ENCODE data around the gene PSMB3.
A peak's percentile ranks its signal among the peaks of the same experiment; 100 is the strongest.
"Not testable (repeated sequence)": the region's sequence is repeated elsewhere in the genome, so short reads cannot be mapped to it uniquely, and the experiment has no call there.

PSMB3 gene

DNA sequence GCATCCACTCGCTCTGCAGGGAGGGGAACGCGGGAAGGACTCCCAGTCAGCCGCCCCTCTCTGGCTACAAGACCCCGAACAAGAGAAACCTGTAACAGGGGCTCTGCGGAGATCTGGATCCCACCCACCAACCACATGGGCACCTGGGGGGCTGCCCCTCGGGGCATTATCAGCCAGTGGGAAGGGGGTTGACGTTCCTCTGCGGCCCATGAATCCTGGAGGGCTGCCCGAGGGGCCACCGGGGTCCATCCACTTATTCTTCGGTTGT is 2.6 kb upstream of the PSMB3 start:
- DNase-seq = no peak

DNA sequence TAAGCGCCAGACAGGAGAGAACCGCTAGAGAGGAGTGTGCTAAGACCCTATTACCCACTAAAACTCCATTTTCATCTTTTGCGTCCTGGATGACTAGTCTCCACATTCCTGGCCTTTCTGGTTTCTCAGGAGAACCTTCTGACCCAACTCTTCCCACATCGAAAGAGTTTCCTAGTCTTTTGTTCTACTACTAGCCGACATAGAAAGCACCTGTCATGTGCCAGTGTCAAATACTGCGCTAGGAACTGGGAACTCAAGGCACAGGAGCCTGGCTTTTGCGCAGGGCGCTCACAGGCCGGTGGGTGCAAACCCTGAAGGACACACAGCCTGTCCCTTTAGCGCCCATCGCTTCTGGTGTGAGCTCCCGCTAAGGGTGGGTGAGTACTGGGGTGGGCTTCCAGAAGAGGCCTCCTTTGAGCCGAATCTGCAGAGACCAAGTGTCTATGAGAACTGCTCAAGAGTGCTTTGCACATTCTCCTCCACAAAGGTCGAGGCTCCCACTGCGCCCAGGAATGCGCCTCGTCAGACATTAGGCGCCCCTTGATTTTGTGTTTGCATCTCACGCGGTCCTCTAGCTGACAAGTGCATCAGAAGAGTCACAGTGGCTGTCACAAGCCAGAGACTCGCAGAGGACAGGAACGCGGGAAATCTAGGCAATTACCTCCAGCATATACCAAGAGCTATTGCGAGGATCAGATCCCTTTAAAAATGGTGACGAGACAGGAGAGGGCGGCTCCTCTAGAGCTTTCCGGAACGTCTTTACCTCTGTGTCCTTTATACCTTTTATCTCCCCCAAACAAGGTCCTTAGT is 2.0 kb upstream of the PSMB3 start:
- DNase-seq = no peak

DNA sequence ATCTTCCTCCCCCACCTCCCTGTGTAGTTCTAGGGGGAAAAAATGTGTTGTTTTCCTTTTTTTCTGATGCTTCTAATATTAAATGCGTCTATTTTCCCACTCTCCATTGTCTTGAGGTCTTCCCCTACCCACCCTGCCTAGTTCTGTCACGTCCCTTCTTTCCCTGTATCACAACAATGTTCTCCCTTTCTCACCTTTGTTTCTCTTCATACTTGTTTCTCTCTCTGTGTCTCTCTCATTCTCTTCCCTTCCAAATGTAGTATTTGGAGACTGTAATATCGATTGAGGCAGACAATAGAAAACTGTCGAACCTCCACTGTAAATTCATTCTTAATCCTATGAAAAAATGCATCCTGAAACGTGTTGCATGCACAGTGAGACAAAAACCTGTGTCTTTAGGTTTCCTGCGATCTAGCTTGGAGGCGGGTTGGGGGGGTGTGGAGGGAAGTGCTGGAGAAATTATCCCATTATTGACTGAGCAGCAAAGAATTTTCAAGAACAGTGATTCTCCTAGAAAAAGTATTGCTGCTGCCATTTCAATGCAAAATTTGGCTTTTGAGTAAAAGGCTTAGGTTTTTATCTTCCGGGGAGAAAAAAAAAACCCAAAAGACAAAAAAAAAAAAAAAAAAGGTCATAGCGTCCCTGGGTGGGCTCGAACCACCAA is 1.3 kb upstream of the PSMB3 start:
- DNase-seq = no peak

- DNase-seq = peak; percentile 86
These were observed 683 bp upstream of the PSMB3 start for GRCh38 chr17:38751808-38752307.

GRCh38 chr17:38753071-38753506 is 548 bp downstream of the PSMB3 start:
- DNase-seq = no peak

DNA sequence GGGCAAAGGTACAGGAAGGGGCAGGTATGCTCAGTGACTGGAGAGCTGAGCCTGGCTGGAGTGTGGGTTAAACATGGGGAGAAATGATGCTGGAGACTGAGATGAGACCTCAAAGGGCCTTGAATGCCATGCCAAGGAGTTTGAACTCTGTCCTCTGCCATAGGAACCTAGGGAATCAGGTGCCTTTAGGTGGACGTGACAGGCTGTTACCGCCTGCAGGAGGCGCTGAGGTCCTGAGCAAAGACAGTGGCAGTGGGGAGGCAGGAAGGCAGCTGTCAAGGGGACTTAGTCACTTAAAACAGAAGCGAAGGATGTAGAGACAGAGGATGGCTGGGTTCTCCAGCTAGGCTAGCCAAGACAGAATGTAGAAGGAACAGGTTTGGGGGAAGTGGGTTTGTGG is 9.1 kb downstream of the PSMB3 start:
- peak; percentile 36 for DNase-seq

DNA sequence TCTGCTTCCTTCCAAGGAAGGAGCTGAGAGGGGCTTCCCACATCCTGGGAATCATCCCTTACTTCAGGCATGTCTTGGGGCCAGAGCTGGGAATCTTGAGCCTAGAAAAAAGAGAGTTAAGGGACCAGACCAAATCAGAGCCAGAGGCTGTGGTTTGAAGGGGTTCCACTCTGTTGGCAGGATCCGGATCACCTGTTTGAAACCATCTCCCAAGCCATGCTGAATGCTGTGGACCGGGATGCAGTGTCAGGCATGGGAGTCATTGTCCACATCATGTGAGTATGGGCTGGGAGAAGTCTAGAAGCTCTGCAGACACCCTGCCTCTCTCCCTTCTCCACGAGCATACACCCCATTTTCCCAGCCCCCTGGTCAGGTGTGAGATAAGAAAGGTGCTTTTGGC is 9.7 kb downstream of the PSMB3 start:
- no peak for DNase-seq

GRCh38 chr17:38766341-38766740 is 13.8 kb downstream of the PSMB3 start:
- no peak for DNase-seq

DNA sequence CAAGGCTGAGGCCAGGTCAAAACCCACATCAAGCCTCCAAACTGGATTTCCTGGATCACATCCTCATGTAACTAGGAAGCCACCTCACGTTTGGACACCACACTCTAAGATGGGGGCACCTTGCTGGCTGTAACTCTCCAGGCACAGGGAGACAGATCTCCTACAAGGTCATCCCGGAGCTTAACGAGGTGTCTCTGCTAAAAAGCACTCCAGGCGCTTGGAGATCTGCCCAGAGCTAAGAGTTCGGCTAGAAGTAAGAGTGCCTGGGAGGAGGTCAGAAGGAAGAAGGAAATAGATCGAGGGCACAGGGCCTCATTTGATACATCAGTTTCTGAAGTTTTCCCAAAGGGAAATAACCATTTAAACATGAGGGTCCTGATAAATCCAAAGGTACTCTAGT is 15.9 kb downstream of the PSMB3 start:
- no peak for DNase-seq

DNA sequence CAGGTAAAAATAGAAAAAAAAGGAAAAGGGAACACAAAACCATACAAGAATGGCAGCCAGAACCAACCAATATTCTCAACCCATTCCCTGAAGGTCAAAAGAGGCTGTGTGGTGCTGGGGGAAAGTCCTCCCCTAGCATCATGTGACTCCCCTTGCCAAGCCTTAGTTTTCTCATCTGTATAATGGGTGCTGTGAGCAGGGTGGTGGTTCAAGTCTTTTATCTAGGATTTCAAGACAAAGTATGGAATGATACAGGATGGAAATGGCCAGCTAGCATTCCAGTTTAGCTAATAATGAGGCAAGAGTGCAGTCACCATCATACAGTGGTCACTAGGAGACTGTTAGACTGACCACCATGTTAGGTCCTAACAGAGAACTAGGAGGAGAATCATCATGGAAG is 20.7 kb downstream of the PSMB3 start:
- no peak for DNase-seq

- DNase-seq = no peak
These were observed 25.2 kb downstream of the PSMB3 start for GRCh38 chr17:38777641-38778250.

- no peak for DNase-seq
These were observed 27.6 kb downstream of the PSMB3 start for GRCh38 chr17:38779965-38780752.

- no peak for DNase-seq
These were observed 30.7 kb downstream of the PSMB3 start for GRCh38 chr17:38783227-38783626.

DNA sequence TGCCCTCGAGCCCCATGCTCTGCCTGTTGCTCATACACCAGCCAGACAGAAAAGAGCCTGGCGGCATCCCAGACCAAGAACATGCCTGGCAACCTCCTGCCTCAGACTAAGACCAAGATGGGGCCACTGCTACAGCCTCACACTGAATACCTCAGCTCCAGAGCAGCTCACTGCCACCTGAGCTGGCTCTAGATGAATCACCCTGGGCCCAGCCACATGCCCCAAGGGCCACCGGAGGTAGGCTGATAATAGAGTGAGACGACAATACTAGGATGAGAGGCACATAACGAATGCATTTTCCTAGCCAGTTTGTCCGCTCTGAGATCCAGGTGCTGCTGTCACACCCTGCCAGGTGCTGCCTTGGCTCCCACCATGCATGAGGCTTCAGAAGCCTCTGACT is 33.8 kb downstream of the PSMB3 start:
- DNase-seq = no peak

DNA sequence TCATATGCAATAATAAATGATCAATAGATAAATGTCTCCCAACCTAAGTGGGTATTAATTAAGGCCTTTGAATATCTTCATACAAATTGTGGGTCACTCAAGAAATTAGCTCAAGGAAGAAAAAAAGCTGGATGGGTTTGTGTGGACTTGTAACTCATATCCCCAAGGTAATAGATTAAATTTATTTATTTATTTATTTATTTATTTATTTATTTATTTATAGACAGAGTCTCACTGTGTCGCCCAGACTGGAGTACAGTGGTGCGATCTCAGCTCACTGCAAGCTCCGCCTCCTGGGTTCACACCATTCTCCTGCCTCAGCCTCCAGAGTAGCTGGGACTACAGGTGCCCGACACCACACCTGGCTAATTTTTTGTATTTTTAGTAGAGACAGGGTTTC is 35.5 kb downstream of the PSMB3 start:
- DNase-seq = not testable (repeated sequence)

DNA sequence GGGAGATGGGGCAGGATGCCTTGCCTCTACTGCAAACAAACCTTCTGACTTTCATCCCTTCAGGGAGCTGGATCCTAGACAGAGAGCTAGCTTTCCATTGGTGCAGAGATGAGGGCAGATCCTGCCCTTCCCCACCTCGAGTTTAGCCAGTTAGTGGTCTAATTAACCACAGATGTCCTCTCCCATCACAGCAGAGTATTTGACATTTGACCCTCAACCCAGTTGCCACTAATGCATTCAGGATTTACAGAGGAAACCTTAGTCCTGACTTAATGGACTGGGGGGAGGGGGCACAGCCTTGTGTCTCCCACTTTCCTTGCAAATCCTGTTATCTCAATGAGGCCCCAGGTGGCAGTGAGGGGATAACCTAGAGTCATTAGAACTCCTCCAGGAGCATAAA is 36.6 kb downstream of the PSMB3 start:
- DNase-seq = no peak

- DNase-seq = not testable (repeated sequence)
These were observed 37.7 kb downstream of the PSMB3 start for GRCh38 chr17:38790148-38790707.

GRCh38 chr17:38791162-38791561 is 38.6 kb downstream of the PSMB3 start:
- DNase-seq = no peak

DNA sequence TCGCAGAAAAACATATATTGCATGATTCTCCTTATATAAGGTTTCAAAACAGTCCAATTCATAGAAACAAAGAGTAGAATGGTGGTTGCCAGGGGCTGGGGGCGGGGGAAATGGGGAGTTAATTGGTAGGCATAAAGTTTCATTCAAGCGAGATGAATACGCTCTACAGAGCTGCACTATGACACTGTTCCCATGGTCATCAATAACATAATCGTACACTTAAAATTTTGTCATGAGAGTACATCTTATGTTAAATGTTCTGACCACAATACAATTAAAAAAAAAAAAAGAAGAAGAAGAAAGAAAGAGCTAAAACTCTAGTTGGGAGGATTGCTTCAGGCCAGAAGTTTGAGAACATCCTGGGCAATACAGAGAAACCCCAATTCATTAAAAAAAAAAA is 41.7 kb downstream of the PSMB3 start:
- DNase-seq = no peak

DNA sequence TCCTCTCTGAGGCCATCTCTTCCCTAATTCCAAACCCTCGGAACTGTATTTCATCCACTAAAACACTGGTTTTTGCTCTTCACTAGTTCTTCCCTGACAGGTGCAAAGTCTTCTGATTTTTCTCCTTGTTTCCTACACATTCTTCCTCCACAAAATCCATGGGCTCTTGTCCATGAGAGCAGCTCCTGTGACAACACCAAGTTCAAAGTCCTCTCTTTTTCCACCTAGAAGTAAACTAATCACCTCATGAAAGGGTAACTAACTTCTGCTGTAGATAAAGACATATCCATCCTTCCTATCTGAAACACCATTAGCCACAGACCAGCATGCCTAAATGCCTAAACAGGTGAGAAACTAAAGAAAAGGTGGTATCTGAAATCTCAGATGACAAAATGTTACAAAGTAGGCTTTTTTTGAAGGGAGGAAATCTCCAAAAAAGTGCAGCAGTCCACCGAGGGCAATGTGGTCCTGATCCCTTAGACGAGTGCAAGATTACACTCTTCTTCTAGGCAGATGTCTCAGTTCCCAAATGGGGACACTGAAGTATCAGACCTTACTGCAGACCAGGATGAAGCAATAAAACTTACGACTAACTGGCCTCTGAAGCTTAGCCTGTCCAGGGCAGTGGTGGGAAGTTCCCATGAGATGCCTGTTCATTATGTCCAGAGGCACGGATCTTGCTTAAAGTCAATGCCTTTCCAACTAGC is 44.1 kb downstream of the PSMB3 start:
- no peak for DNase-seq

DNA sequence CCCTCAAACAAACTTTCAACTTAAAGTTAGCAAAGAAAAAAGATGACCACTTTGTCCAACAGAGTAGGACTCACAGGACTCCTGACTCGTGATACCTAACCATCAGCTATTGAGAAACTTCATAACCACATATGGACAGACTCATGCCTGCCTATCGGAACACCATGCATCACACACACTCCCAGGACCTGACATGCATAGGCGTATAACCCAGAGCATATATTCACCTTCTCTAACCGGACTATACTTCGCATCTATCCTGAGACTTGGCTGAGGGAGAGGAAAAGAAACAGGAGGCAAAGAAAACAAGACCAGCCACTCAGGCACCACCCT is 44.6 kb downstream of the PSMB3 start:
- DNase-seq = no peak

- no peak for DNase-seq
These were observed 45.3 kb downstream of the PSMB3 start for GRCh38 chr17:38797828-38798227.

Measured in stimulated activated CD4-positive, alpha-beta T cell treated with anti-CD3 and anti-CD28 coated beads, Interleukin-4, amount 100 ng/mL, for 24 hours (primary cell).